OCI-M2 (cell line): ENCODE data around the gene MBD5.
A peak's percentile ranks its signal among the peaks of the same experiment; 100 is the strongest.

Experiments
- DNase-seq: peaks from one replicate; lab custom pipeline; 2025; ENCODE audit not compliant: unreplicated experiment; lab: John Stamatoyannopoulos, UW

Gene MBD5

GRCh38 chr2:148451046-148451445 lies 430.2 kb downstream of the MBD5 start:
- no peak for DNase-seq

- DNase-seq: no peak
These were observed 434.9 kb downstream of the MBD5 start for GRCh38 chr2:148455791-148456190.

GRCh38 chr2:148458171-148458570 lies 437.3 kb downstream of the MBD5 start:
- DNase-seq: no peak

- no peak for DNase-seq
These were observed 438.5 kb downstream of the MBD5 start for GRCh38 chr2:148459377-148459778.

GRCh38 chr2:148461876-148462275 lies 441.0 kb downstream of the MBD5 start:
- DNase-seq: no peak

GRCh38 chr2:148475626-148476025 lies 454.7 kb downstream of the MBD5 start:
- no peak for DNase-seq

GRCh38 chr2:148479398-148479797 lies 458.5 kb downstream of the MBD5 start:
- DNase-seq: peak; percentile 54

GRCh38 chr2:148483665-148484064 lies 462.8 kb downstream of the MBD5 start:
- no peak for DNase-seq

- no peak for DNase-seq
These were observed 463.2 kb downstream of the MBD5 start for GRCh38 chr2:148484066-148484465.

- DNase-seq: no peak
These were observed 465.8 kb downstream of the MBD5 start for GRCh38 chr2:148486655-148487054.

GRCh38 chr2:148487439-148487838 lies 466.5 kb downstream of the MBD5 start:
- no peak for DNase-seq

GRCh38 chr2:148490840-148491439 lies 470.0 kb downstream of the MBD5 start:
- DNase-seq: no peak

- DNase-seq: no peak
These were observed 473.1 kb downstream of the MBD5 start for GRCh38 chr2:148493822-148494563.

- no peak for DNase-seq
These were observed 474.7 kb downstream of the MBD5 start for GRCh38 chr2:148495586-148495985.

- DNase-seq: peak; percentile 42
These were observed 480.7 kb downstream of the MBD5 start for GRCh38 chr2:148501545-148501944.

- no peak for DNase-seq
These were observed 482.6 kb downstream of the MBD5 start for GRCh38 chr2:148503516-148503915.

GRCh38 chr2:148507970-148508369 lies 487.1 kb downstream of the MBD5 start:
- DNase-seq: no peak

- no peak for DNase-seq
These were observed 488.0 kb downstream of the MBD5 start for GRCh38 chr2:148508878-148509287.

GRCh38 chr2:148509288-148509902 lies 488.5 kb downstream of the MBD5 start:
- DNase-seq: peak; percentile 59

GRCh38 chr2:148511883-148512282 lies 491.0 kb downstream of the MBD5 start:
- no peak for DNase-seq

- no peak for DNase-seq
These were observed 491.6 kb downstream of the MBD5 start for GRCh38 chr2:148512501-148512900.

GRCh38 chr2:148513427-148513826 lies 492.5 kb downstream of the MBD5 start:
- no peak for DNase-seq
